Measurements from ENCODE around the gene SLBP. TPM values are rescaled to one million over a fixed set of nuclear protein-coding genes. Genes with fewer than 3 reads are reported as not detected.

The SLBP gene
- polyA plus RNA-seq, 1 experiment: 72.0 TPM

GRCh38 chr4:1670279-1670678, 41.8 kb downstream of the SLBP start:
- DNase-seq (ENCODE audit: low read depth, low spot score): no peak
- no peak for TF ChIP-seq CTCF (IDR thresholded peaks at IDR 0.05; ENCODE audit: low read depth, low read length)
- Histone ChIP-seq H3K9me3 (ENCODE audit: control insufficient read depth, insufficient read depth, low read length) (peaks cover 8% of the 10 kb centered on the region; the same call in 1 of the 2 replicates), H3K4me3 (ENCODE audit: low read depth, low read length) (no peak overlapping the region), H3K27me3 (ENCODE audit: control insufficient read depth, insufficient read depth, low read length) (no peaks in the 10 kb centered on the region), H3K27ac (ENCODE audit: low read depth, low read length) (no peak overlapping the region)
- ChIA-PET CTCF (no interaction called here), POLR2A (no interaction called here)

- POLR2A ChIA-PET: no interaction called here
Measured at GRCh38 chr4:1669850-1670249, 42.3 kb downstream of the SLBP start.

GRCh38 chr4:1669270-1669669, 42.8 kb downstream of the SLBP start:
- H3K27ac ChIP-seq (ENCODE audit: low read depth, low read length): no peak overlapping the region
- no peak for DNase-seq (ENCODE audit: low read depth, low spot score)
- TF ChIP-seq CTCF (IDR thresholded peaks at IDR 0.05; ENCODE audit: low read depth, low read length): no peak
- POLR2A ChIA-PET: no interaction called here
- H3K4me3 ChIP-seq (ENCODE audit: low read depth, low read length): no peak overlapping the region
- H3K27me3 ChIP-seq (ENCODE audit: control insufficient read depth, insufficient read depth, low read length): no peaks in the 10 kb centered on the region
- CTCF ChIA-PET: no interaction called here
- H3K9me3 ChIP-seq (ENCODE audit: control insufficient read depth, insufficient read depth, low read length): peaks cover 8% of the 10 kb centered on the region; the same call in 1 of the 2 replicates

More at GRCh38 chr4:1669850-1670249, 42.3 kb downstream of the SLBP start:
- H3K4me3 ChIP-seq (ENCODE audit: low read depth, low read length): no peak overlapping the region
- no peak for TF ChIP-seq CTCF (IDR thresholded peaks at IDR 0.05; ENCODE audit: low read depth, low read length)
- DNase-seq (ENCODE audit: low read depth, low spot score): no peak
- no peak overlapping the region for H3K27ac ChIP-seq (ENCODE audit: low read depth, low read length)
- H3K9me3 ChIP-seq (ENCODE audit: control insufficient read depth, insufficient read depth, low read length): peaks cover 8% of the 10 kb centered on the region; the same call in 1 of the 2 replicates
- CTCF ChIA-PET: no interaction called here
- H3K27me3 ChIP-seq (ENCODE audit: control insufficient read depth, insufficient read depth, low read length): no peaks in the 10 kb centered on the region

DNA sequence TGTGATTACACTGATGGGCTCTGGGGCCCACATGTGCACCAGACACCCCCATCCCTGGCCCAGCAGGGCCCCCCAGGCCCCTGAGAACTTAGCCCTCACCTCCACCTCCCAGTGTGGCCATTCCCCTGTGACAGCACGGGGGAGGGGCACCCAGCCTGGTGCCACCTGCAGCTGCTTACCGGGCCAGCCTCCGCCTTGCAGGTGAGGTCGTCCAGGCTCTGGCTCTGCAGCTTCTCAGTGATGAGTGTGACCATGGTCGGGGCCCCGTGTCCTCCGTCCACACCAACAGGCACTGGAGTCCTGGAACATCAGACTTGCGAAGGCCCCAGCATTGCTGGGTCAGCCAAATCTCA, 43.7 kb downstream of the SLBP start:
- ChIA-PET CTCF (interaction anchor here (1.4 kb wide), 2 partner anchors 25 to 313 kb away, joined by 3 read pairs; no protein-coding TSS in a partner anchor), POLR2A (no interaction called here)
- no peak for TF ChIP-seq CTCF (IDR thresholded peaks at IDR 0.05; ENCODE audit: low read depth, low read length)

DNA sequence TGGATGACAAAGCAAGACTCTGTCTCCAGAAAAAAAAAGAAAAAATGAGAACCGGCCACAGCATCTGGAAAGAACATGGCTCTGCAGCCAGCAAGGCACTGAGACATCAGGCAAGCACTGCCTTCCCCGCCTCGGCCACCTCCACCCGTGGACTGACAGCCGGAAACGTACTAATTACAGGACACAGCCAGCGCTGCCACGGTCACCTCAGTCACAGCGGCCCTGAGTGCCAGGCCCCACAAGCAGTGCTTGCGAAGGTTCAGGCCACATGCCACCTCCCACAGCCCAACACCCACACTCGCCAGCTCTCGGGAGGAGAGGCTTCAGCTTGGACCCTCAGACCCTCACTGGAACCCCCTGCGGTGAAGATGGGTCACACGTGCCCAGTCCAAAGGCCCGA, 44.8 kb downstream of the SLBP start:
- DNase-seq (ENCODE audit: low read depth, low spot score): no peak
- Histone ChIP-seq H3K9me3 (ENCODE audit: control insufficient read depth, insufficient read depth, low read length) (peaks cover 8% of the 10 kb centered on the region; the same call in 1 of the 2 replicates), H3K27ac (ENCODE audit: low read depth, low read length) (no peak overlapping the region), H3K4me3 (ENCODE audit: low read depth, low read length) (no peak overlapping the region), H3K27me3 (ENCODE audit: control insufficient read depth, insufficient read depth, low read length) (no peaks in the 10 kb centered on the region)
- CTCF ChIA-PET: interaction anchor here (1.4 kb wide), 2 partner anchors 27 to 311 kb away, joined by 3 read pairs; no protein-coding TSS in a partner anchor
- TF ChIP-seq CTCF (IDR thresholded peaks at IDR 0.05; ENCODE audit: low read depth, low read length): no peak
- POLR2A ChIA-PET: no interaction called here

More for the DNA sequence above, 43.7 kb downstream of the SLBP start:
- H3K4me3 ChIP-seq (ENCODE audit: low read depth, low read length): no peak overlapping the region
- peaks cover 8% of the 10 kb centered on the region; the same call in 1 of the 2 replicates for H3K9me3 ChIP-seq (ENCODE audit: control insufficient read depth, insufficient read depth, low read length)
- no peaks in the 10 kb centered on the region for H3K27me3 ChIP-seq (ENCODE audit: control insufficient read depth, insufficient read depth, low read length)
- DNase-seq (ENCODE audit: low read depth, low spot score): no peak
- H3K27ac ChIP-seq (ENCODE audit: low read depth, low read length): no peak overlapping the region
